Stimulated activated CD8-positive, alpha-beta memory T cell treated with anti-CD3 and anti-CD28 coated beads, Interleukin-4, amount 100 ng/mL, for 4 hours (primary cell): ENCODE data around the gene TEPSIN.

Experiments used
- DNase-seq, 2 donors: peaks; one replicate each; pipeline ENCODE4 v3.0.0-alpha.2; 2020; ENCODE audit warnings: low read depth in 2 of 2, low spot score in 1 of 2

The TEPSIN gene

GRCh38 chr17:81238815-81239713 lies at the start of gene TEPSIN, which contains the start of gene NDUFAF8:
TSS of gene TEPSIN (minus strand) at chr17:81239055. CDS start at chr17:81239033, 22 bp downstream.
TSS of gene NDUFAF8 (plus strand) at chr17:81239318. CDS start at chr17:81239364, 46 bp downstream.
- peak; percentile 87 to 93 for DNase-seq

GRCh38 chr17:81287741-81288430 lies 49.0 kb upstream of the TEPSIN start:
- no peak for DNase-seq

- no peak for DNase-seq
Observed at GRCh38 chr17:81287152-81287551, 48.3 kb upstream of the TEPSIN start.

- DNase-seq, result no peak
Observed at GRCh38 chr17:81286491-81287145, 47.8 kb upstream of the TEPSIN start.

- no peak for DNase-seq
Observed at GRCh38 chr17:81285894-81286293, 47.0 kb upstream of the TEPSIN start.

GRCh38 chr17:81285179-81285878 lies 46.5 kb upstream of the TEPSIN start:
- DNase-seq, result peak; percentile 18 to 36

GRCh38 chr17:81282876-81283275 lies 44.0 kb upstream of the TEPSIN start:
- DNase-seq, result no peak

- no peak for DNase-seq
Observed at GRCh38 chr17:81282141-81282540, 43.3 kb upstream of the TEPSIN start.

- DNase-seq, result no peak
Observed at GRCh38 chr17:81280571-81280970, 41.7 kb upstream of the TEPSIN start.

- no peak for DNase-seq
Observed at GRCh38 chr17:81279278-81280275, 40.7 kb upstream of the TEPSIN start.

GRCh38 chr17:81278831-81279230 lies 40.0 kb upstream of the TEPSIN start:
- DNase-seq, result no peak

- no peak for DNase-seq
Observed at GRCh38 chr17:81277946-81278693, 39.3 kb upstream of the TEPSIN start.

- no peak for DNase-seq
Observed at GRCh38 chr17:81277421-81277820, 38.6 kb upstream of the TEPSIN start.

GRCh38 chr17:81276781-81277180 lies 37.9 kb upstream of the TEPSIN start:
- DNase-seq, result no peak

GRCh38 chr17:81274471-81274855 lies 35.6 kb upstream of the TEPSIN start:
- DNase-seq, result no peak

GRCh38 chr17:81273698-81274470 lies 35.0 kb upstream of the TEPSIN start:
- no peak for DNase-seq

- DNase-seq, result no peak
Observed at GRCh38 chr17:81272616-81273015, 33.8 kb upstream of the TEPSIN start.

GRCh38 chr17:81271226-81271625 lies 32.4 kb upstream of the TEPSIN start:
- DNase-seq, result no peak
